ENCODE measurements around the gene MYO7A. TPM values are rescaled to one million over a fixed set of nuclear protein-coding genes. Genes with fewer than 3 reads are reported as not detected.

MYO7A gene
- total RNA-seq, 1 donor from 2014 or later, result not detected

GRCh38 chr11:77174559-77174958 lies 46.5 kb downstream of the MYO7A start:
- H3K27me3 Mint-ChIP-seq (ENCODE audit: unreplicated experiment), result no peaks in the 10 kb centered on the region
- no peak overlapping the region for H3K4me3 Mint-ChIP-seq (ENCODE audit: unreplicated experiment)
- peaks cover 4% of the 10 kb centered on the region for H3K9me3 Mint-ChIP-seq (ENCODE audit: unreplicated experiment)
- DNase-seq (ENCODE audit: extremely low spot score, unreplicated experiment), result no peak
- H3K4me1 Mint-ChIP-seq (ENCODE audit: unreplicated experiment), result peaks cover 2% of the 10 kb centered on the region
- no peak for TF ChIP-seq CTCF (IDR thresholded peaks at IDR 0.05)
- H3K36me3 Mint-ChIP-seq (ENCODE audit: unreplicated experiment), result no peaks in the 10 kb centered on the region
- H3K27ac Mint-ChIP-seq (ENCODE audit: unreplicated experiment), result no peak overlapping the region

GRCh38 chr11:77175021-77175842 lies 47.2 kb downstream of the MYO7A start:
- Mint-ChIP-seq H3K4me3 (ENCODE audit: unreplicated experiment) (no peak overlapping the region), H3K36me3 (ENCODE audit: unreplicated experiment) (no peaks in the 10 kb centered on the region), H3K4me1 (ENCODE audit: unreplicated experiment) (peaks cover 2% of the 10 kb centered on the region), H3K27ac (ENCODE audit: unreplicated experiment) (no peak overlapping the region), H3K9me3 (ENCODE audit: unreplicated experiment) (peaks cover 4% of the 10 kb centered on the region), H3K27me3 (ENCODE audit: unreplicated experiment) (no peaks in the 10 kb centered on the region)
- no peak for DNase-seq (ENCODE audit: extremely low spot score, unreplicated experiment)
- no peak for TF ChIP-seq CTCF (IDR thresholded peaks at IDR 0.05)

GRCh38 chr11:77175869-77176539 lies 48.0 kb downstream of the MYO7A start:
- no peaks in the 10 kb centered on the region for H3K27me3 Mint-ChIP-seq (ENCODE audit: unreplicated experiment)
- no peak for TF ChIP-seq CTCF (IDR thresholded peaks at IDR 0.05)
- peaks cover 2% of the 10 kb centered on the region for H3K4me1 Mint-ChIP-seq (ENCODE audit: unreplicated experiment)
- no peaks in the 10 kb centered on the region for H3K36me3 Mint-ChIP-seq (ENCODE audit: unreplicated experiment)
- no peak for DNase-seq (ENCODE audit: extremely low spot score, unreplicated experiment)
- peaks cover 4% of the 10 kb centered on the region for H3K9me3 Mint-ChIP-seq (ENCODE audit: unreplicated experiment)
- no peak overlapping the region for H3K4me3 Mint-ChIP-seq (ENCODE audit: unreplicated experiment)
- H3K27ac Mint-ChIP-seq (ENCODE audit: unreplicated experiment), result no peak overlapping the region

GRCh38 chr11:77176996-77177395 lies 49.0 kb downstream of the MYO7A start:
- H3K36me3 Mint-ChIP-seq (ENCODE audit: unreplicated experiment), result no peaks in the 10 kb centered on the region
- H3K9me3 Mint-ChIP-seq (ENCODE audit: unreplicated experiment), result peaks cover 4% of the 10 kb centered on the region
- H3K27ac Mint-ChIP-seq (ENCODE audit: unreplicated experiment), result no peak overlapping the region
- H3K27me3 Mint-ChIP-seq (ENCODE audit: unreplicated experiment), result no peaks in the 10 kb centered on the region
- H3K4me1 Mint-ChIP-seq (ENCODE audit: unreplicated experiment), result peaks cover 2% of the 10 kb centered on the region
- TF ChIP-seq CTCF (IDR thresholded peaks at IDR 0.05), result no peak
- no peak for DNase-seq (ENCODE audit: extremely low spot score, unreplicated experiment)
- H3K4me3 Mint-ChIP-seq (ENCODE audit: unreplicated experiment), result no peak overlapping the region

GRCh38 chr11:77178150-77178549 lies 50.1 kb downstream of the MYO7A start:
- peaks cover 2% of the 10 kb centered on the region for H3K4me1 Mint-ChIP-seq (ENCODE audit: unreplicated experiment)

More at GRCh38 chr11:77178150-77178549, 50.1 kb downstream of the MYO7A start:
- DNase-seq (ENCODE audit: extremely low spot score, unreplicated experiment), result no peak
- no peak overlapping the region for H3K27ac Mint-ChIP-seq (ENCODE audit: unreplicated experiment)
- TF ChIP-seq CTCF (IDR thresholded peaks at IDR 0.05), result no peak
- peaks cover 2% of the 10 kb centered on the region for H3K27me3 Mint-ChIP-seq (ENCODE audit: unreplicated experiment)
- H3K36me3 Mint-ChIP-seq (ENCODE audit: unreplicated experiment), result no peaks in the 10 kb centered on the region
- H3K4me3 Mint-ChIP-seq (ENCODE audit: unreplicated experiment), result no peak overlapping the region
- peaks cover 4% of the 10 kb centered on the region for H3K9me3 Mint-ChIP-seq (ENCODE audit: unreplicated experiment)
